Esophagus muscularis mucosa (tissue), 4 donors: ENCODE data around the gene CRISPLD2. TPM values are rescaled to one million over a fixed set of nuclear protein-coding genes. Genes with fewer than 3 reads are reported as not detected.

Source experiments
- DNase-seq: peaks from one replicate; pipeline ENCODE4 v3.0.0-alpha.2; 2017; ENCODE audit errors: extremely low spot score
- H3K27ac ChIP-seq, 4 donors: fragments of 200-600 bp; sonication (generic); replicated peaks in 1 of 4; 1 replicate in 3 of 4; 2 replicates in 1 of 4; pipeline ENCODE4 v1.5.1; 2016 to 2019; ENCODE audit warnings: mild to moderate bottlenecking in 1 of 4
- H3K27me3 ChIP-seq, 4 donors: fragments of 200-600 bp; sonication (generic); one replicate each; pipeline versions ENCODE4 v1.5.1 to v1.6.0; 2016 to 2019
- H3K36me3 ChIP-seq, 4 donors: fragments of 200-600 bp; sonication (generic); one replicate each; pipeline ENCODE4 v1.5.1; 2016 to 2019
- H3K4me1 ChIP-seq, 4 donors: fragments of 200-600 bp; sonication (generic); one replicate each; pipeline ENCODE4 v1.5.1; 2016 to 2019
- H3K4me3 ChIP-seq, 4 donors: fragments of 200-600 bp; sonication (generic); 1 replicate in 2 of 4; 2 replicates in 2 of 4; pipeline ENCODE4 v1.5.1; 2016 to 2019; ENCODE audit warnings: mild to moderate bottlenecking in 4 of 4, moderate library complexity in 1 of 4
- H3K9me3 ChIP-seq, 4 donors: fragments of 200-600 bp; sonication (generic); 1 replicate in 3 of 4; 2 replicates in 1 of 4; pipeline ENCODE4 v1.5.1; 2016 to 2019
- CTCF ChIP-seq, 3 experiments: fragments of 200-600 bp in 2 of 3; fragments of 450-650 bp in 1 of 3; sonication (generic) in 2 of 3; IDR thresholded peaks; one replicate each; pipeline ENCODE4 v1.5.1; 2017 to 2019; ENCODE audit warnings: antibody characterized with exemption in 3 of 3, mild to moderate bottlenecking in 2 of 3, moderate library complexity in 1 of 3
- EP300 ChIP-seq: sonication (generic); formaldehyde crosslinking; IDR thresholded peaks from one replicate; pipeline ENCODE4 v1.6.1; 2017; ENCODE audit warnings: antibody characterized with exemption
- POLR2A ChIP-seq: fragments of 450-650 bp; IDR thresholded peaks from one replicate; pipeline ENCODE4 v1.6.1; 2017; ENCODE audit warnings: antibody characterized with exemption, moderate library complexity, mild to moderate bottlenecking, low read depth
- POLR2AphosphoS5 ChIP-seq, 2 donors: sonication (generic); formaldehyde crosslinking; IDR thresholded peaks; one replicate each; pipeline ENCODE4 v1.6.1; 2017; ENCODE audit warnings: antibody characterized with exemption in 2 of 2
- WGBS: methylation state at CpG from one replicate; pipeline ENCODE4 v1.1.5; 2018; 5-methylcytosine and 5-hydroxymethylcytosine counted together
- intact Hi-C: fragments of 100-400 bp; cut with DNase I; formaldehyde crosslinking; loops from one replicate; pipeline ENCODE4 v1.15.1; 2023
- total RNA-seq, 4 donors: library from RNA; depleted of rRNA; stranded (reverse); fragments of >200 nt; gene quantifications; one replicate each; pipeline versions ENCODE4 v1.1.0 to v1.2.1, GENCODE V29; 2016

Gene CRISPLD2
- total RNA-seq, 4 donors from 2014 or later, result 230 to 568 (median 289) TPM

GRCh38 chr16:84842516-84843148 lies 22.8 kb downstream of the CRISPLD2 start:
- intact Hi-C loops, result no loop called here
- 79% methylated on average over 13 of the region's 18 CpGs for WGBS
- Histone ChIP-seq H3K36me3 (peaks cover 39 to 94% (median 67%) of the 10 kb centered on the region in 4 donors), H3K4me1 (peaks cover 20 to 94% (median 73%) of the 10 kb centered on the region in 4 donors), H3K27ac (peak overlapping the region; percentile 64 to 97 (median 95)), H3K4me3 (no peak overlapping the region), H3K9me3 (no peaks in the 10 kb centered on the region), H3K27me3 (no peaks in the 10 kb centered on the region)
- TF ChIP-seq EP300, result no peak
- no peak for TF ChIP-seq CTCF (IDR thresholded peaks at IDR 0.05)
- no peak for TF ChIP-seq POLR2A
- TF ChIP-seq POLR2AphosphoS5 (IDR thresholded peaks at IDR 0.05), result peak in 1 of 2 donors; percentile 62
- no peak for DNase-seq

GRCh38 chr16:84843149-84844048 lies 23.6 kb downstream of the CRISPLD2 start:
- Histone ChIP-seq H3K4me3 (no peak overlapping the region), H3K36me3 (peaks cover 44 to 94% (median 69%) of the 10 kb centered on the region in 4 donors), H3K27me3 (no peaks in the 10 kb centered on the region), H3K27ac (peak overlapping the region; percentile 64 to 97 (median 95)), H3K4me1 (peaks cover 13 to 86% (median 65%) of the 10 kb centered on the region in 4 donors), H3K9me3 (no peaks in the 10 kb centered on the region)
- no peak for DNase-seq
- TF ChIP-seq CTCF (IDR thresholded peaks at IDR 0.05) (no peak), POLR2AphosphoS5 (IDR thresholded peaks at IDR 0.05) (peak in 1 of 2 donors; percentile 25), EP300 (no peak), POLR2A (no peak)
- WGBS, result 65% methylated on average over 8 of the region's 13 CpGs
- intact Hi-C loops, result no loop called here

- Histone ChIP-seq H3K27ac (peak overlapping the region; percentile 64 to 97 (median 95)), H3K9me3 (no peaks in the 10 kb centered on the region), H3K4me1 (peaks cover 10 to 80% (median 59%) of the 10 kb centered on the region in 4 donors), H3K27me3 (no peaks in the 10 kb centered on the region), H3K4me3 (no peak overlapping the region), H3K36me3 (peaks cover 45 to 94% (median 71%) of the 10 kb centered on the region in 4 donors)
- WGBS, result 71% methylated on average over 3 of the region's 5 CpGs
- TF ChIP-seq POLR2A (no peak), POLR2AphosphoS5 (IDR thresholded peaks at IDR 0.05) (peak; percentile 31 to 50)
- no peak for DNase-seq
- intact Hi-C loops, result no loop called here
Measured at GRCh38 chr16:84844049-84844350, 24.2 kb downstream of the CRISPLD2 start.

- Histone ChIP-seq H3K4me3 (no peak overlapping the region), H3K36me3 (peaks cover 47 to 94% (median 70%) of the 10 kb centered on the region in 4 donors), H3K27me3 (no peaks in the 10 kb centered on the region), H3K4me1 (peaks cover 7 to 72% (median 51%) of the 10 kb centered on the region in 4 donors), H3K9me3 (no peaks in the 10 kb centered on the region), H3K27ac (peak overlapping the region; percentile 64 to 97 (median 95))
- DNase-seq, result no peak
- intact Hi-C loops, result loop anchor here (5.0 kb wide), 1 partner anchor 93 kb away; no protein-coding TSS in a partner anchor
- no peak for TF ChIP-seq CTCF (IDR thresholded peaks at IDR 0.05)
- peak in 1 of 2 donors; percentile 36 for TF ChIP-seq POLR2AphosphoS5 (IDR thresholded peaks at IDR 0.05)
- WGBS, result 81% methylated on average over 19 of the region's 26 CpGs
Measured at GRCh38 chr16:84844559-84845495, 25.0 kb downstream of the CRISPLD2 start.
